Smooth muscle cell (in vitro differentiated cells): ENCODE data around the gene DOC2B. TPM values are rescaled to one million over a fixed set of nuclear protein-coding genes. Genes with fewer than 3 reads are reported as not detected.

Experiments used
- DNase-seq: peaks from one replicate; lab custom pipeline; 2025; ENCODE audit not compliant: unreplicated experiment; lab: John Stamatoyannopoulos, UW
- H2AFZ ChIP-seq: fragments of 200-600 bp; sonication (generic); 2 replicates; pipeline ENCODE4 v1.6.0; 2016; ENCODE audit warnings: antibody characterized with exemption, low read depth, mild to moderate bottlenecking
- H3F3A ChIP-seq: fragments of 200-600 bp; sonication (generic); 2 replicates; pipeline ENCODE4 v1.6.0; 2017; ENCODE audit warnings: antibody characterized with exemption, low read depth
- H3K27ac ChIP-seq: fragments of 200-600 bp; sonication (generic); 2 replicates; pipeline ENCODE4 v1.5.1; 2016; ENCODE audit warnings: low read depth, mild to moderate bottlenecking
- H3K27me3 ChIP-seq: fragments of 200-600 bp; sonication (generic); 2 replicates; pipeline ENCODE4 v1.6.1; 2016; ENCODE audit warnings: low read depth, mild to moderate bottlenecking
- H3K36me3 ChIP-seq: fragments of 200-600 bp; sonication (generic); 2 replicates; pipeline ENCODE4 v1.5.1; 2016; ENCODE audit warnings: low read depth
- H3K4me1 ChIP-seq: fragments of 200-600 bp; sonication (generic); 2 replicates; pipeline ENCODE4 v1.5.1; 2016; ENCODE audit warnings: low read depth
- H3K4me2 ChIP-seq: fragments of 200-600 bp; sonication (generic); 2 replicates; pipeline ENCODE4 v1.6.0; 2016; ENCODE audit warnings: mild to moderate bottlenecking
- H3K4me3 ChIP-seq: fragments of 200-600 bp; sonication (generic); 2 replicates; pipeline ENCODE4 v1.5.1; 2016; ENCODE audit warnings: mild to moderate bottlenecking
- H3K79me2 ChIP-seq: fragments of 200-600 bp; sonication (generic); 2 replicates; pipeline ENCODE4 v1.6.0; 2016; ENCODE audit warnings: low read depth, mild to moderate bottlenecking
- H3K9ac ChIP-seq: fragments of 200-600 bp; sonication (generic); 2 replicates; pipeline ENCODE4 v1.6.0; 2016; ENCODE audit warnings: low read depth
- H3K9me3 ChIP-seq: fragments of 200-600 bp; sonication (generic); replicated peaks from 2 replicates; pipeline ENCODE4 v1.5.1; 2016; ENCODE audit warnings: low read depth
- H4K20me1 ChIP-seq: fragments of 200-600 bp; sonication (generic); 2 replicates; pipeline ENCODE4 v1.6.0; 2016; ENCODE audit warnings: low read depth
- WGBS: methylation state at CpG from one replicate; pipeline ENCODE4 v1.1.7; 2016; ENCODE audit warnings: low lambda C conversion rate; 5-methylcytosine and 5-hydroxymethylcytosine counted together
- polyA plus RNA-seq: library from polyadenylated mRNA; unstranded; fragments of >200 nt; fragmentation: Nextera tagmentation; extraction: Ambion mirVana; gene quantifications from 2 replicates; pipeline ENCODE4 v1.2.1, GENCODE V29; 2016
- total RNA-seq: library from RNA; depleted of rRNA; stranded (reverse); fragments of >200 nt; gene quantifications from 2 replicates; pipeline ENCODE4 v1.2.3, GENCODE V29; 2014
- TF ChIP-seq, protein P1 (sequence below): fragments of 200-600 bp; sonication (generic); IDR thresholded peaks from 2 replicates; pipeline ENCODE4 v1.5.1; 2017; ENCODE audit warnings: borderline replicate concordance, mild to moderate bottlenecking, antibody characterized with exemption; ENCODE audit not compliant: insufficient read depth, poor library complexity, severe bottlenecking

Gene DOC2B
- total and polyA plus RNA-seq, 2 experiments from 2014 or later, result 0.24 to 0.27 TPM

- no peak overlapping the region for H3K4me3 ChIP-seq
- no peaks in the 10 kb centered on the region for H3F3A ChIP-seq
- no peaks in the 10 kb centered on the region for H4K20me1 ChIP-seq
- H3K27ac ChIP-seq, result no peak overlapping the region
- no peaks in the 10 kb centered on the region for H3K79me2 ChIP-seq
- H2AFZ ChIP-seq, result no peak overlapping the region
- no peaks in the 10 kb centered on the region for H3K9me3 ChIP-seq
- no peak overlapping the region for H3K9ac ChIP-seq
- no peak overlapping the region for H3K4me2 ChIP-seq
- TF ChIP-seq, protein P1, sequence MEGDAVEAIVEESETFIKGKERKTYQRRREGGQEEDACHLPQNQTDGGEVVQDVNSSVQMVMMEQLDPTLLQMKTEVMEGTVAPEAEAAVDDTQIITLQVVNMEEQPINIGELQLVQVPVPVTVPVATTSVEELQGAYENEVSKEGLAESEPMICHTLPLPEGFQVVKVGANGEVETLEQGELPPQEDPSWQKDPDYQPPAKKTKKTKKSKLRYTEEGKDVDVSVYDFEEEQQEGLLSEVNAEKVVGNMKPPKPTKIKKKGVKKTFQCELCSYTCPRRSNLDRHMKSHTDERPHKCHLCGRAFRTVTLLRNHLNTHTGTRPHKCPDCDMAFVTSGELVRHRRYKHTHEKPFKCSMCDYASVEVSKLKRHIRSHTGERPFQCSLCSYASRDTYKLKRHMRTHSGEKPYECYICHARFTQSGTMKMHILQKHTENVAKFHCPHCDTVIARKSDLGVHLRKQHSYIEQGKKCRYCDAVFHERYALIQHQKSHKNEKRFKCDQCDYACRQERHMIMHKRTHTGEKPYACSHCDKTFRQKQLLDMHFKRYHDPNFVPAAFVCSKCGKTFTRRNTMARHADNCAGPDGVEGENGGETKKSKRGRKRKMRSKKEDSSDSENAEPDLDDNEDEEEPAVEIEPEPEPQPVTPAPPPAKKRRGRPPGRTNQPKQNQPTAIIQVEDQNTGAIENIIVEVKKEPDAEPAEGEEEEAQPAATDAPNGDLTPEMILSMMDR, result no peak
- H3K36me3 ChIP-seq, result no peaks in the 10 kb centered on the region
- H3K4me1 ChIP-seq, result no peaks in the 10 kb centered on the region
- no peaks in the 10 kb centered on the region for H3K27me3 ChIP-seq
- WGBS, result 97% methylated on average over 2 of the region's 2 CpGs
- DNase-seq, result no peak
These were observed 30.4 kb downstream of the DOC2B start for GRCh38 chr17:151004-151403.

DNA sequence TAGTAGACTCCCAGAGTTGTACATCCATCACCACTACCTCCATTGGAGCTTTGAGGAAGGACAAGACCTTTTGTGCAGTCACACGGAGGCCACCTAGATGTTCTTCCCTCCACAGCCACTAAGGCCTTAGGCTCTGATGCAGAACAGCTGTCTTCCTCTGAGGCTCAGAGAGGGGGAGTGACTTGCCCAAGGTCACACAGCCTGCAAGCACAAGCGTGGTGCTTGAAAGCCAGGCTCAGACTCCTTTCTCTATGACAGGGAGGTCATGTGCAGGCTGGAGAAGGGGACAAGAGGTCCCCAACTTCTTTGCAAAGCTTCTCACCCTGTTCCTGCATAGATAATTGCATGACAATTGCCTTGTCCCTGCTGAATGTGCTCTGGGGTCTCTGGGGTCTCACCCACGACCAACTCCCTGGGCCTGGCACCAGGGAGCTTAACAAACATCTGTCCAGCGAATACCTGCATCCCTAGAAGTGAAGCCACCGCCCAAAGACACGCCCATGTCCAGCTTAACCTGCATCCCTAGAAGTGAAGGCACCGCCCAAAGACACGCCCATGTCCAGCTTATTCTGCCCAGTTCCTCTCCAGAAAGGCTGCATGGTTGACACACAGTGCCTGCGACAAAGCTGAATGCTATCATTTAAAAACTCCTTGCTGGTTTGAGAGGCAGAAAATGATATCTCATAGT lies 31.4 kb downstream of the DOC2B start:
- TF ChIP-seq, protein P1, result no peak
- Histone ChIP-seq H3K4me1 (no peaks in the 10 kb centered on the region), H3K4me2 (no peak overlapping the region), H3F3A (no peaks in the 10 kb centered on the region), H3K4me3 (no peak overlapping the region), H3K27ac (no peak overlapping the region), H3K36me3 (no peaks in the 10 kb centered on the region), H4K20me1 (no peaks in the 10 kb centered on the region), H2AFZ (no peak overlapping the region), H3K27me3 (no peaks in the 10 kb centered on the region), H3K9me3 (no peaks in the 10 kb centered on the region), H3K79me2 (no peaks in the 10 kb centered on the region), H3K9ac (no peak overlapping the region)
- 87% methylated on average over 9 of the region's 9 CpGs for WGBS
- no peak for DNase-seq

- no peaks in the 10 kb centered on the region for H3K79me2 ChIP-seq
- no peak overlapping the region for H3K4me2 ChIP-seq
- no peak overlapping the region for H3K4me3 ChIP-seq
- no peak overlapping the region for H3K27ac ChIP-seq
- no peaks in the 10 kb centered on the region for H3K9me3 ChIP-seq
- DNase-seq, result no peak
- H3K36me3 ChIP-seq, result no peaks in the 10 kb centered on the region
- H3K4me1 ChIP-seq, result no peaks in the 10 kb centered on the region
- no peaks in the 10 kb centered on the region for H4K20me1 ChIP-seq
- H3K27me3 ChIP-seq, result no peaks in the 10 kb centered on the region
- no peak overlapping the region for H2AFZ ChIP-seq
- WGBS, result 90% methylated on average over 7 of the region's 7 CpGs
- no peaks in the 10 kb centered on the region for H3F3A ChIP-seq
- TF ChIP-seq, protein P1, result no peak
- no peak overlapping the region for H3K9ac ChIP-seq
These were observed 32.2 kb downstream of the DOC2B start for GRCh38 chr17:149231-149630.

- H3K27me3 ChIP-seq, result no peaks in the 10 kb centered on the region
- no peak for DNase-seq
- H3K4me3 ChIP-seq, result no peak overlapping the region
- no peaks in the 10 kb centered on the region for H3K79me2 ChIP-seq
- H3K9ac ChIP-seq, result no peak overlapping the region
- no peaks in the 10 kb centered on the region for H3K4me1 ChIP-seq
- TF ChIP-seq, protein P1, result no peak
- H3F3A ChIP-seq, result no peaks in the 10 kb centered on the region
- no peaks in the 10 kb centered on the region for H4K20me1 ChIP-seq
- H3K36me3 ChIP-seq, result no peaks in the 10 kb centered on the region
- no peak overlapping the region for H3K4me2 ChIP-seq
- 83% methylated on average over 10 of the region's 11 CpGs for WGBS
- H3K27ac ChIP-seq, result no peak overlapping the region
- no peaks in the 10 kb centered on the region for H3K9me3 ChIP-seq
- H2AFZ ChIP-seq, result no peak overlapping the region
These were observed 32.7 kb downstream of the DOC2B start for GRCh38 chr17:148757-149156.
